Body of pancreas (tissue), 4 donors: ENCODE measurements around the gene CD160. TPM values are rescaled to one million over a fixed set of nuclear protein-coding genes. Genes with fewer than 3 reads are reported as not detected.
"Not testable (repeated sequence)": the region's sequence is repeated elsewhere in the genome, so short reads cannot be mapped to it uniquely, and the experiment has no call there.

Experiments
- ATAC-seq: fragments of 150-250 bp; one replicate; pipeline ENCODE4 v1.9.1; 2016
- DNase-seq, 4 donors: peaks; one replicate each; pipeline ENCODE4 v3.0.0-alpha.2; 2019
- H3K27ac ChIP-seq, 4 donors: fragments of 200-600 bp; sonication (generic); 1 replicate in 3 of 4; 2 replicates in 1 of 4; pipeline versions ENCODE4 v1.5.1 to v1.6.1; 2016 to 2019; ENCODE audit warnings: mild to moderate bottlenecking in 1 of 4, mixed read lengths in 1 of 4, moderate library complexity in 1 of 4
- H3K27me3 ChIP-seq, 2 donors: fragments of 200-600 bp; sonication (generic); one replicate each; pipeline ENCODE4 v1.6.0; 2016; ENCODE audit warnings: mild to moderate bottlenecking in 1 of 2
- H3K36me3 ChIP-seq, 2 donors: fragments of 200-600 bp; sonication (generic); replicated peaks in 1 of 2; 2 replicates each; pipeline ENCODE4 v1.5.1; 2016; ENCODE audit warnings: low read depth in 2 of 2; ENCODE audit not compliant: insufficient read depth in 1 of 2
- H3K4me1 ChIP-seq: fragments of 200-600 bp; sonication (generic); one replicate; pipeline ENCODE4 v1.6.0; 2016
- H3K4me3 ChIP-seq, 2 donors: fragments of 200-600 bp; sonication (generic); 1 replicate in 1 of 2; 2 replicates in 1 of 2; pipeline ENCODE4 v1.5.1; 2016 to 2019
- H3K9me3 ChIP-seq, 3 donors: fragments of 200-600 bp; sonication (generic); 1 replicate in 2 of 3; 2 replicates in 1 of 3; pipeline ENCODE4 v1.5.1; 2016
- POLR2A ChIP-seq, 3 donors: fragments of 450-650 bp; IDR thresholded peaks; one replicate each; pipeline ENCODE4 v1.6.1; 2016; ENCODE audit warnings: antibody characterized with exemption in 3 of 3, mild to moderate bottlenecking in 2 of 3
- WGBS, 2 donors: methylation state at CpG; one replicate each; pipeline ENCODE4 v1.1.5; 2017; 5-methylcytosine and 5-hydroxymethylcytosine counted together
- intact Hi-C: fragments of 100-400 bp; cut with DNase I; formaldehyde crosslinking; loops from one replicate; pipeline ENCODE4 v1.15.1; 2023
- total RNA-seq, 2 donors: library from RNA; depleted of rRNA; stranded (reverse); fragments of >200 nt; gene quantifications; one replicate each; pipeline ENCODE4 v1.1.0, GENCODE V29; 2016
- TF ChIP-seq, protein P1 (sequence below), 7 experiments: fragments of 450-650 bp in 4 of 7; fragments of 200-600 bp in 3 of 7; sonication (generic) in 3 of 7; IDR thresholded peaks; one replicate each; pipeline ENCODE4 v1.5.1; 2016 to 2019; ENCODE audit warnings: antibody characterized with exemption in 7 of 7

The CD160 gene
- total RNA-seq, 2 donors from 2014 or later, result not detected

DNA sequence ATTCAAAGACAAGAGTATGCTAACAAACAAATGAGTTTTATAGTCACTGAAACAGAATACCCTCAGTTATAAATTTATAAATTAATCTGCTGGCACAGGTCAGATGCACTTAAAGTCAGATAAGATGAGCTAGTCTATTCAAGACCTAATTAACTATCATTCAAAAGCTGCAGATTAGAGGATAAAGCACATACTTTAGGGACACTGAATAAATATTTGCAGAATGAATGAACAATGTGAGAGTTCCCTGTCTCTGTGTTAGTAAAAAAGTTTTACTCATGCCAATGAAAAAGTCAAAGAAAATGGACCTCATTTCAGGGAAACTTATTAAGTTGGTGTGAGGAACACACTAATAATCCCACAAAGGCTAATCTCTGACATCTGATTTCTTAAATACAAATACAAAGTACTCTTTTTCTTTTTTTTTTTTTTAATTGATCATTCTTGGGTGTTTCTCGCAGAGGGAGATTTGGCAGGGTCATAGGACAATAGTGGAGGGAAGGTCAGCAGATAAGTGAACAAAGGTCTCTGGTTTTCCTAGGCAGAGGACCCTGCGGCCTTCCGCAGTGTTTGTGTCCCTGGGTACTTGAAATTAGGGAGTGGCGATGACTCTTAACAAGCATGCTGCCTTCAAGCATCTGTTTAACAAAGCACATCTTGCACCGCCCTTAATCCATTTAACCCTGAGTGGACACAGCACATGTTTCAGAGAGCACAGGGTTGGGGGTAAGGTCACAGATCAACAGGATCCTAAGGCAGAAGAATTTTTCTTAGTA is 46.5 kb downstream of the CD160 start:
- DNase-seq, H3K9me3 ChIP-seq, H3K27ac ChIP-seq, ATAC-seq, H3K4me3 ChIP-seq, H3K27me3 ChIP-seq, H3K4me1 ChIP-seq, H3K36me3 ChIP-seq, intact Hi-C loops: not testable (repeated sequence)
- 54 to 77% methylated on average over 2 to 5 of the region's 5 CpGs for WGBS, 2 donors

DNA sequence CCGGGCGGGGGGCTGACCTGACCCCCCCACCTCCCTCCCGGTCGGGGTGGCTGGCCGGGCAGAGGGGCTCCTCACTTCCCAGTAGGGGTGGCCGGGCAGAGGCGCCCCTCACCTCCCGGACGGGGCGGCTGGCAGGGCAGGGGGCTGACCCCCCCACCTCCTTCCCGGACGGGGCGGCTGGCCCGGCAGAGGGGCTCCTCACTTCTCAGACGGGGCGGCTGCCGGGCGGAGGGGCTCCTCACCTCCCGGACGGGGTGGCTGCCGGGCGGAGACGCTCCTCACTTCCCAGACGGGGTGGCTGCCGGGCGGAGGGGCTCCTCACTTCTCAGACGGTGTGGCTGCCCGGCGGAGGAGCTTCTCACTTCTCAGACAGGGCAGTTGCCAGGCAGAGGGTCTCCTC is 47.6 kb downstream of the CD160 start:
- DNase-seq, H3K9me3 ChIP-seq, H3K36me3 ChIP-seq, H3K4me3 ChIP-seq, ATAC-seq, intact Hi-C loops, H3K27ac ChIP-seq, H3K27me3 ChIP-seq, H3K4me1 ChIP-seq: not testable (repeated sequence)
- WGBS, 2 donors, result 88 to 98% methylated on average over 14 to 18 of the region's 29 CpGs

DNA sequence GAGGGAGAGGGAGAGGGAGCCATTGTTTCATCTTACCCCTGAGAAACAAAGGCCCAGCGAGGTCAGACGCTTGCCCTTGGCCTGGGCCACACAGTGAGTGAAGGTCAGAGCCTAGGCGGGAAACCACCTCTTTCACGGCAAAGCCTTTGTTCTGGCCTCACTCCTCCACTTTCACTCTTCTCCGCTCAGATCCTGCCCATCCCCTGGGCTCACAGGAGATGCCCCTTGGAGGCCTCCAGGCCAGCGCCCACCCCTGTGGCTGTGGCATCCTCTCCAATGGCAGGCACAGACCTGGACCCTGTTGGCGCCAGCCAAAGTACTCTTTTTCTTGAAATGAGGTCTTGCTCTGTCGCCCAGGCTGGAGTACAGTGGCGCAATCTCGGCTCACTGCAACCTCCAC is 48.7 kb downstream of the CD160 start:
- H3K4me1 ChIP-seq, H3K4me3 ChIP-seq, H3K36me3 ChIP-seq, H3K27ac ChIP-seq, ATAC-seq, H3K27me3 ChIP-seq, intact Hi-C loops, H3K9me3 ChIP-seq, DNase-seq: not testable (repeated sequence)
- 95 to 97% methylated on average over 9 to 10 of the region's 10 CpGs for WGBS, 2 donors

DNA sequence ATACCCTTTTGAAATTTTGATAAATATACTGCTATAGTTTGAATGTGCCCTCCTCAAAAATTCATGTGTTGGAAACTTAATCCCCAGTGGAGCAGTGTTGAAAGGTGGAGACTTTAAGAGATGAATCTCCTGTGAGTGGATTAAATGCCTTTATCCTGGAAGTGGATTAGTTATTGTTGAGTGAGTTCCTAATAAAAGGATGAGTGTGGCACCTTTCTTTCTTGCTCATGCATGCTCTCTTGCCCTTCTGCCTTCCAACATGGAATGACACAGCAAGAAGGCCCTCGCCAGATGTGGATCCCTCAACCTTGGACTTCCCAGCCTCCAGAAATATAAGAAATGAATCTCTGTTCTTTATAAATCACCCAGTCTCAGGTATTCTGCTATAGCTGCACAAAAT is 51.8 kb downstream of the CD160 start:
- 89 to 95% methylated on average over 1 of the region's 1 CpG for WGBS, 2 donors
- H3K9me3 ChIP-seq, result no peaks in the 10 kb centered on the region
- DNase-seq (no peak), ATAC-seq (no peak)
- intact Hi-C loops, result no loop called here
- H3K4me3 ChIP-seq, result no peak overlapping the region
- peaks cover 14% of the 10 kb centered on the region for H3K4me1 ChIP-seq
- H3K27me3 ChIP-seq, result no peaks in the 10 kb centered on the region
- TF ChIP-seq POLR2A (IDR thresholded peaks at IDR 0.05), result no peak
- TF ChIP-seq, protein P1, sequence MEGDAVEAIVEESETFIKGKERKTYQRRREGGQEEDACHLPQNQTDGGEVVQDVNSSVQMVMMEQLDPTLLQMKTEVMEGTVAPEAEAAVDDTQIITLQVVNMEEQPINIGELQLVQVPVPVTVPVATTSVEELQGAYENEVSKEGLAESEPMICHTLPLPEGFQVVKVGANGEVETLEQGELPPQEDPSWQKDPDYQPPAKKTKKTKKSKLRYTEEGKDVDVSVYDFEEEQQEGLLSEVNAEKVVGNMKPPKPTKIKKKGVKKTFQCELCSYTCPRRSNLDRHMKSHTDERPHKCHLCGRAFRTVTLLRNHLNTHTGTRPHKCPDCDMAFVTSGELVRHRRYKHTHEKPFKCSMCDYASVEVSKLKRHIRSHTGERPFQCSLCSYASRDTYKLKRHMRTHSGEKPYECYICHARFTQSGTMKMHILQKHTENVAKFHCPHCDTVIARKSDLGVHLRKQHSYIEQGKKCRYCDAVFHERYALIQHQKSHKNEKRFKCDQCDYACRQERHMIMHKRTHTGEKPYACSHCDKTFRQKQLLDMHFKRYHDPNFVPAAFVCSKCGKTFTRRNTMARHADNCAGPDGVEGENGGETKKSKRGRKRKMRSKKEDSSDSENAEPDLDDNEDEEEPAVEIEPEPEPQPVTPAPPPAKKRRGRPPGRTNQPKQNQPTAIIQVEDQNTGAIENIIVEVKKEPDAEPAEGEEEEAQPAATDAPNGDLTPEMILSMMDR (IDR thresholded peaks at IDR 0.05), result no peak
- no peak overlapping the region for H3K27ac ChIP-seq
- H3K36me3 ChIP-seq, result no peaks in the 10 kb centered on the region

DNA sequence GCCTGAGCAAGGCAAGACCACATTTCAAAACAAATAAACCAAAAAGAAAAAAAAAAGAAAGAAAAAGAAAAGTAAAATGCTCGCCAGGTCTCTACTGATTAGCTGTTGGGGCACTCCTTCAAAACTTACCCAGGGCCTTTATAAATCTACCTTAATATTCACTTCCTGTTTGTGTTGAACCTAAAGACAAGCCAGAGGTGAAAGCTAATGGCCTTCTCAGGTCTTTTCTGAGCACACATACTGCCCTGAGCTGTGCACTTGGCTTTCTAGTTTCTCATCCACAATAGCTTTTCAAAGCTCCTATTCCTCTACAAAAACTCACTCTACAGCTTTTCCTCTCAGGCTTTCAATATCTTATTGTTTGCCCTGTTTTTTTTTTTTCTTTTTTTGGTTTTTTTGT is 54.1 kb downstream of the CD160 start:
- Histone ChIP-seq H3K9me3 (no peaks in the 10 kb centered on the region), H3K27me3 (no peaks in the 10 kb centered on the region), H3K36me3 (no peaks in the 10 kb centered on the region), H3K27ac (peak overlapping the region in 3 of 4 donors; percentile 31 to 58 (median 34)), H3K4me3 (no peak overlapping the region), H3K4me1 (peaks cover 24% of the 10 kb centered on the region)
- DNase-seq (no peak), ATAC-seq (peak; percentile 27)
- 55% methylated on average over 1 of the region's 1 CpG for WGBS, 2 donors
- TF ChIP-seq POLR2A (IDR thresholded peaks at IDR 0.05), result no peak
- TF ChIP-seq, protein P1 (IDR thresholded peaks at IDR 0.05), result no peak
- intact Hi-C loops, result no loop called here

DNA sequence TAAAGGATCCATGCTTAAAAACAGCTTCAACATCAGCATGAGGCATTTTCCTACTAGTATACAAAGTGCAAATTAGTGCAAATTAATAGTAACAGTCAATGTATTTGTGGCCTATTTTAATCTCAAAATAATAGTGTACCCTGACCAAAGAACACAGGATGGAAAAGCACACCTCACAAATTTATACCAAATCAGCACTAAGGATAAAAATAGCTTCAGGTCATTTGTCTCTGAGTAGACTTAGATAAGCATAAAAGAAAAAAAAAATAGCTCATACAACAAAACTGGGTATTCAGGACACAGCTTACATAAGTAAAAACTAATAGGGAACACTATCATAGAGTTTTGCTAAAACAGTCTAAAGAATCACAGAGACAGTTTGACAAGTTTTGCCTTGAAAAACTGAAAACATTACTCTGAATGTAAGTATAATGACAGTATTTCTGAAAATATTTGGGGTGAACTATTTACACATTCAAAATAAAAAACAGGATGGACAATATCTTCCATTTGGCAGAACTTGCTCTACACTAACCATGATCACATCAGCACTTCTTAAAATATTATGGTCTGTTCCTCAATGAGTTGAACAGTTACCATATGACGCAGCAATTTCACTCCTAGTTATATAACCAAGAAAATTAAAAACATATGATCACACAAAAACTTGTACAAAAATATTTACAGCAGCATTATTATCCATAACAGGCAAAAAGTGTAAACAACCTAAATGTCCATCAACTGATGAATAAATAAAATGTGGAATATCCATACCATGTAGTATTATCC is 58.3 kb downstream of the CD160 start:
- H3K4me3 ChIP-seq, result no peak overlapping the region
- peaks cover 31% of the 10 kb centered on the region for H3K4me1 ChIP-seq
- H3K27ac ChIP-seq, result peak overlapping the region in 2 of 4 donors; percentile 38 to 43
- no peaks in the 10 kb centered on the region for H3K9me3 ChIP-seq
- DNase-seq, result no peak
- TF ChIP-seq, protein P1 (IDR thresholded peaks at IDR 0.05), result no peak
- no peak for TF ChIP-seq POLR2A (IDR thresholded peaks at IDR 0.05)
- intact Hi-C loops, result no loop called here
- no peaks in the 10 kb centered on the region for H3K36me3 ChIP-seq
- WGBS, 2 donors, result 63 to 68% methylated on average over 1 of the region's 1 CpG
- no peak for ATAC-seq
- no peaks in the 10 kb centered on the region for H3K27me3 ChIP-seq
